K562 (cell line): ENCODE measurements around the gene ANKFN1. TPM values are rescaled to one million over a fixed set of nuclear protein-coding genes. Genes with fewer than 3 reads are reported as not detected.

Experiments used
- ATAC-seq: fragments of 200-7000 bp; cut with Tn5 transposase; 3 replicates; pipeline ENCODE4 v1.9.1; 2020; ENCODE audit warnings: moderate library complexity
- BruUV-seq: library from RNA; stranded (reverse); fragments of 400-500 nt; replicated peaks from 2 replicates; lab custom pipeline; 2021; lab: Mats Ljungman, UMichigan
- CTCF ChIA-PET: fragments of 300-600 bp; formaldehyde crosslinking; extraction: SDS; loops from one replicate; lab custom pipeline; 2021; ENCODE audit warnings: low intra/inter-chr PET ratio; lab: Yijun Ruan, JAX
- POLR2A ChIA-PET: fragments of 300-600, 350-650 bp; sonication (Branson Sonifier 250); formaldehyde crosslinking; extraction: SDS; loops from one replicate; lab custom pipeline; 2021; ENCODE audit warnings: antibody characterized with exemption, inconsistent platforms; lab: Yijun Ruan, JAX
- DNase-seq, 4 experiments: peaks; one replicate each; pipeline versions ENCODE4 v3.0.0 to v3.0.0-alpha.2; 2011 to 2018; ENCODE audit warnings: low spot score in 3 of 4, mixed read lengths in 3 of 4; ENCODE audit errors: extremely low read depth in 1 of 4
- FAIRE-seq: peaks from 2 replicates; lab custom pipeline; 2011; peaks lifted over from hg19 to GRCh38; lab: Jason Lieb, UNC
- H2AFZ ChIP-seq: 2 replicates; pipeline ENCODE4 v1.6.0; 2011; ENCODE audit warnings: low read depth, low read length, control low read depth, inconsistent platforms
- H3K27ac ChIP-seq: fragments of 200-600 bp; 3 replicates; pipeline ENCODE4 v1.8.0; 2011; ENCODE audit warnings: low read depth, mild to moderate bottlenecking, control low read depth, inconsistent platforms, low read length, moderate library complexity, mixed read lengths; ENCODE audit errors: extremely low read depth
- H3K27me3 ChIP-seq, 2 experiments: fragments of 300-600 bp in 1 of 2; 2 replicates in 1 of 2; 3 replicates in 1 of 2; pipeline versions ENCODE4 v1.6.0 to v1.8.0; 2011; ENCODE audit warnings: inconsistent platforms in 2 of 2, low read length in 2 of 2, mild to moderate bottlenecking in 1 of 2, mixed read lengths in 1 of 2, moderate library complexity in 1 of 2; ENCODE audit not compliant: control insufficient read depth in 2 of 2, insufficient read depth in 2 of 2
- H3K36me3 ChIP-seq: fragments of 300-600 bp; 3 replicates; pipeline ENCODE4 v1.8.0; 2011; ENCODE audit warnings: mild to moderate bottlenecking, low read length, inconsistent platforms; ENCODE audit not compliant: control insufficient read depth, insufficient read depth
- H3K4me1 ChIP-seq, 2 experiments: fragments of 200-600 bp in 1 of 2; replicated peaks in 1 of 2; 2 replicates in 1 of 2; 3 replicates in 1 of 2; pipeline versions ENCODE4 v1.5.1 to v1.8.0; 2011; ENCODE audit warnings: inconsistent platforms in 2 of 2, low read length in 2 of 2, mild to moderate bottlenecking in 1 of 2, mixed read lengths in 1 of 2, moderate library complexity in 1 of 2; ENCODE audit not compliant: control insufficient read depth in 2 of 2, insufficient read depth in 2 of 2
- H3K4me2 ChIP-seq: 2 replicates; pipeline ENCODE4 v1.6.1; 2011; ENCODE audit warnings: low read length, control low read depth, inconsistent platforms, mixed read lengths; ENCODE audit not compliant: insufficient read depth
- H3K4me3 ChIP-seq: fragments of 200-600 bp; sonication (generic), shearing (Covaris generic); 2 replicates; pipeline ENCODE4 v1.5.1; 2016; ENCODE audit warnings: control low read depth, inconsistent platforms
- H3K79me2 ChIP-seq: fragments of 200-600 bp; 3 replicates; pipeline ENCODE4 v1.8.0; 2011; ENCODE audit warnings: low read length, inconsistent platforms; ENCODE audit not compliant: control insufficient read depth, insufficient read depth
- H3K9ac ChIP-seq, 2 experiments: 2 replicates each; pipeline versions ENCODE4 v1.6.0 to v1.6.1; 2011; ENCODE audit warnings: low read depth in 2 of 2, low read length in 2 of 2, control low read depth in 1 of 2, inconsistent platforms in 1 of 2, mild to moderate bottlenecking in 1 of 2, mixed read lengths in 1 of 2; ENCODE audit not compliant: insufficient read depth in 1 of 2
- H3K9me1 ChIP-seq: one replicate; pipeline ENCODE4 v1.6.0; 2011; ENCODE audit warnings: inconsistent platforms, mild to moderate bottlenecking, low read length, moderate library complexity; ENCODE audit not compliant: control insufficient read depth, insufficient read depth
- H3K9me3 ChIP-seq: replicated peaks from 2 replicates; pipeline ENCODE4 v1.5.1; 2011; ENCODE audit warnings: low read depth, low read length, inconsistent platforms; ENCODE audit not compliant: control insufficient read depth, insufficient read depth
- H4K20me1 ChIP-seq: replicated peaks from 2 replicates; pipeline ENCODE4 v1.6.1; 2011; ENCODE audit warnings: low read length, inconsistent platforms, mixed read lengths; ENCODE audit not compliant: control insufficient read depth, insufficient read depth
- EHMT2 ChIP-seq: fragments of 450-650 bp; IDR thresholded peaks from 2 replicates; pipeline ENCODE4 v1.6.1; 2018; ENCODE audit warnings: antibody characterized with exemption
- HNRNPLL ChIP-seq: fragments of 200-400 bp; formaldehyde crosslinking; IDR thresholded peaks from 2 replicates; pipeline ENCODE4 v1.6.1; 2017; ENCODE audit warnings: low read length, low read depth, mild to moderate bottlenecking; ENCODE audit not compliant: poor library complexity, severe bottlenecking
- IFI16 ChIP-seq: fragments of 250-450 bp; sonication (Bioruptor Pico); IDR thresholded peaks from 2 replicates; pipeline ENCODE4 v2.1.2; 2022; ENCODE audit warnings: mild to moderate bottlenecking, inconsistent platforms
- L3MBTL2 ChIP-seq: fragments of 450-650 bp; IDR thresholded peaks from 2 replicates; pipeline ENCODE4 v1.6.1; 2016; ENCODE audit warnings: mild to moderate bottlenecking, moderate library complexity
- POLR2G ChIP-seq: fragments of 200-400 bp; formaldehyde crosslinking; IDR thresholded peaks from 2 replicates; pipeline ENCODE4 v1.6.1; 2017; ENCODE audit warnings: low read depth, mild to moderate bottlenecking, antibody characterized with exemption, low read length, moderate library complexity
- YY1 ChIP-seq, 3 experiments: IDR thresholded peaks; 2 replicates each; pipeline ENCODE4 v1.6.1; 2011; ENCODE audit warnings: low read length in 2 of 3, mild to moderate bottlenecking in 2 of 3, moderate library complexity in 2 of 3, borderline replicate concordance in 1 of 3, control low read depth in 1 of 3, low read depth in 1 of 3; ENCODE audit not compliant: insufficient read depth in 3 of 3, insufficient replicate concordance in 2 of 3, control insufficient read depth in 1 of 3, insufficient read length in 1 of 3; ENCODE audit errors: extremely low read depth in 1 of 3
- ZNF212 ChIP-seq: fragments of 450-650 bp; formaldehyde crosslinking; IDR thresholded peaks from 2 replicates; pipeline ENCODE4 v1.4.0; 2020; ENCODE audit warnings: mild to moderate bottlenecking
- ZNF282 ChIP-seq: sonication (generic); formaldehyde crosslinking; IDR thresholded peaks from 2 replicates; pipeline ENCODE4 v1.8.1; 2023; ENCODE audit warnings: missing genetic modification reagents
- ZNF507 ChIP-seq: conservative IDR thresholded peaks from 2 replicates; pipeline ENCODE4 v1.6.1; 2017; ENCODE audit warnings: missing genetic modification characterization, missing compliant biosample characterization
- WGBS: fragments of 100-300 bp; shearing (Covaris generic); methylation state at CpG from one replicate; pipeline ENCODE4 v1.1.6; 2016; ENCODE audit warnings: low coverage, mixed read lengths; ENCODE audit not compliant: insufficient coverage; ENCODE audit errors: missing lambda C conversion rate; 5-methylcytosine and 5-hydroxymethylcytosine counted together
- in situ Hi-C: fragments of 300-500 bp; cut with MboI; formaldehyde crosslinking; loops from 4 replicates; pipeline ENCODE4 v1.15.0; 2018; ENCODE audit warnings: inconsistent platforms, mixed read lengths
- intact Hi-C: fragments of 100-400 bp; cut with micrococcal nuclease; formaldehyde crosslinking; loops from 2 replicates; pipeline ENCODE4 v1.14.2; 2022
- polyA plus RNA-seq, 8 experiments: library from polyadenylated mRNA; depleted of rRNA in 4 of 8; stranded (reverse) in 5 of 8; unstranded in 3 of 8; fragments of >200 nt; fragmentation: Nextera tagmentation in 2 of 8; fragmentation: Illumina TruSeq in 1 of 8; extraction: Ambion mirVana in 2 of 8; extraction: Trizol in 1 of 8; gene quantifications; 2 replicates each; pipeline versions ENCODE4 v1.2.1 to v1.2.3, GENCODE V29; 2011 to 2014; ENCODE audit warnings: inconsistent platforms in 1 of 8, missing spikeins in 1 of 8
- total RNA-seq, 7 experiments: library from RNA; depleted of rRNA in 6 of 7; stranded (reverse); fragments of >200 nt in 6 of 7; fragmentation: Illumina TruSeq in 2 of 7; extraction: Trizol in 2 of 7; gene quantifications; 2 replicates each; pipeline versions ENCODE4 v1.2.1 to v1.2.3, GENCODE V29; 2011 to 2021; ENCODE audit warnings: low replicate concordance in 1 of 7
- TF ChIP-seq, protein P1 (sequence below): sonication (generic); formaldehyde crosslinking; IDR thresholded peaks from 2 replicates; pipeline ENCODE4 v1.4.0; 2020; ENCODE audit warnings: mild to moderate bottlenecking, missing genetic modification reagents
- TF ChIP-seq, protein P2 (sequence below), 3 experiments: IDR thresholded peaks in 2 of 3; conservative IDR thresholded peaks in 1 of 3; 2 replicates each; pipeline ENCODE4 v1.5.1; 2011 to 2012; ENCODE audit warnings: low read length in 3 of 3, mild to moderate bottlenecking in 3 of 3, control low read depth in 2 of 3, improper control_type of control experiment in 1 of 3, inconsistent platforms in 1 of 3, low read depth in 1 of 3, mixed read lengths in 1 of 3, moderate library complexity in 1 of 3; ENCODE audit not compliant: insufficient read depth in 2 of 3
- TF ChIP-seq, protein P3 (sequence below), 2 experiments: fragments of 450-650 bp in 1 of 2; sonication (generic) in 1 of 2; formaldehyde crosslinking; conservative IDR thresholded peaks; 2 replicates each; pipeline versions ENCODE4 v1.4.0 to v1.8.1; 2020 to 2022; ENCODE audit warnings: mild to moderate bottlenecking in 1 of 2, missing genetic modification reagents in 1 of 2
- TF ChIP-seq, protein P4 (sequence below), 3 experiments: fragments of 200-800 bp in 1 of 3; sonication (Bioruptor generic) in 1 of 3; sonication (generic) in 1 of 3; formaldehyde crosslinking in 1 of 3; IDR thresholded peaks; 2 replicates each; pipeline versions ENCODE4 v1.6.1 to v1.8.0; 2016 to 2022; ENCODE audit warnings: mild to moderate bottlenecking in 2 of 3, missing compliant biosample characterization in 2 of 3, missing genetic modification characterization in 2 of 3, missing genetic modification reagents in 1 of 3

The ANKFN1 gene
- total and polyA plus RNA-seq, 9 of the 15 experiments (the other 6 are each of a cell fraction or from before 2014, with no cell fraction given): 0.04 to 0.39 (median 0.15) TPM; not detected in 1

DNA sequence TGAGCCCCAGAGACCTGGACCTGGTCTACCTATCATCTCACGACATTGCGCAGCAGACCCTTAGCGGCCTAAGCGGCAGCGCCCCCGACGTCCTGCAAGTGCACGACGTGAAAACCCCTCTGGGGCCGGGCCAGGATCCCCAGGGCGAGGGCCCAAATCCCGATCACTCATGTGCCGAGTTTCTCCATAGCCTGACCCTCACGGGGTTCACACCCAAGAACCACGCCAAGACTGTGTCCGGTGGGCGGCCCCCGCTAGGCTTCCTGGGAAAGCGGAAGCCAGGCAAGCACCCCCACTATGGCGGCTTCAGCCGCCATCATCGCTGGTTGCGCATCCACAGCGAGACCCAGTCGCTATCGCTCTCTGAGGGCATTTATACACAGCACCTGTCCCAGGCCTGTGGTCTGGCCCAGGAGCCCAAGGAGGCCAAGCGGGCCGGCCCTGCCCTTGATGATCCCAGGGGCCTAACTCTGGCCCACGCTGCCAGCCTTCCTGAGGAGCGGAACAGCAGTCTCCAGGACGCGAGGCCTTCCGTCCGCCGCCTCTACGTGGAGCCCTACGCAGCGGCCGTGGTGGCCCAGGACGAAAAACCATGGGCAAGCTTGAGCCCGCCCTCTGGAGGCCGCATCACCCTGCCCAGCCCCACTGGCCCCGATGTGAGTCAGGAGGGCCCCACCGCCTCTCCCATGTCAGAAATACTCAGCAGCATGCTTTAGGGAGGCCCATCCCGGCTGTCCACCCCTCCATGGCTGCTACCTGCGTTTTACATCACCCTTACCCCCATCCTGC is 357.5 kb downstream of the ANKFN1 start:
- H3K79me2 ChIP-seq: no peaks in the 10 kb centered on the region
- H3K4me3 ChIP-seq: no peak overlapping the region
- H3K9me1 ChIP-seq: no peaks in the 10 kb centered on the region
- no peaks in the 10 kb centered on the region for H4K20me1 ChIP-seq
- DNase-seq (peak in 2 of 4 experiments; percentile 5 to 7), ATAC-seq (peak; percentile 73), FAIRE-seq (no peak)
- peaks cover 4 to 5% of the 10 kb centered on the region in 2 experiments; a peak in 1 of 5 replicates for H3K27me3 ChIP-seq
- in situ Hi-C loops (no loop called here), intact Hi-C loops (no loop called here)
- BruUV-seq: no TSS peak
- H3K9me3 ChIP-seq: no peaks in the 10 kb centered on the region
- 17% methylated on average over 39 of the region's 46 CpGs for WGBS
- peaks cover 0 to 9% of the 10 kb centered on the region in 2 experiments; a peak in 1 of 5 replicates for H3K4me1 ChIP-seq
- no peak overlapping the region for H3K9ac ChIP-seq
- peak overlapping the region; percentile 16 for H2AFZ ChIP-seq
- no peaks in the 10 kb centered on the region for H3K36me3 ChIP-seq
- ChIA-PET CTCF (no interaction called here), POLR2A (no interaction called here)
- H3K4me2 ChIP-seq: no peak overlapping the region; the same call in 1 of the 2 replicates
- H3K27ac ChIP-seq: no peak overlapping the region
- TF ChIP-seq, protein P1, sequence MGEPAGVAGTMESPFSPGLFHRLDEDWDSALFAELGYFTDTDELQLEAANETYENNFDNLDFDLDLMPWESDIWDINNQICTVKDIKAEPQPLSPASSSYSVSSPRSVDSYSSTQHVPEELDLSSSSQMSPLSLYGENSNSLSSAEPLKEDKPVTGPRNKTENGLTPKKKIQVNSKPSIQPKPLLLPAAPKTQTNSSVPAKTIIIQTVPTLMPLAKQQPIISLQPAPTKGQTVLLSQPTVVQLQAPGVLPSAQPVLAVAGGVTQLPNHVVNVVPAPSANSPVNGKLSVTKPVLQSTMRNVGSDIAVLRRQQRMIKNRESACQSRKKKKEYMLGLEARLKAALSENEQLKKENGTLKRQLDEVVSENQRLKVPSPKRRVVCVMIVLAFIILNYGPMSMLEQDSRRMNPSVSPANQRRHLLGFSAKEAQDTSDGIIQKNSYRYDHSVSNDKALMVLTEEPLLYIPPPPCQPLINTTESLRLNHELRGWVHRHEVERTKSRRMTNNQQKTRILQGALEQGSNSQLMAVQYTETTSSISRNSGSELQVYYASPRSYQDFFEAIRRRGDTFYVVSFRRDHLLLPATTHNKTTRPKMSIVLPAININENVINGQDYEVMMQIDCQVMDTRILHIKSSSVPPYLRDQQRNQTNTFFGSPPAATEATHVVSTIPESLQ: no peak
- TF ChIP-seq, protein P2, sequence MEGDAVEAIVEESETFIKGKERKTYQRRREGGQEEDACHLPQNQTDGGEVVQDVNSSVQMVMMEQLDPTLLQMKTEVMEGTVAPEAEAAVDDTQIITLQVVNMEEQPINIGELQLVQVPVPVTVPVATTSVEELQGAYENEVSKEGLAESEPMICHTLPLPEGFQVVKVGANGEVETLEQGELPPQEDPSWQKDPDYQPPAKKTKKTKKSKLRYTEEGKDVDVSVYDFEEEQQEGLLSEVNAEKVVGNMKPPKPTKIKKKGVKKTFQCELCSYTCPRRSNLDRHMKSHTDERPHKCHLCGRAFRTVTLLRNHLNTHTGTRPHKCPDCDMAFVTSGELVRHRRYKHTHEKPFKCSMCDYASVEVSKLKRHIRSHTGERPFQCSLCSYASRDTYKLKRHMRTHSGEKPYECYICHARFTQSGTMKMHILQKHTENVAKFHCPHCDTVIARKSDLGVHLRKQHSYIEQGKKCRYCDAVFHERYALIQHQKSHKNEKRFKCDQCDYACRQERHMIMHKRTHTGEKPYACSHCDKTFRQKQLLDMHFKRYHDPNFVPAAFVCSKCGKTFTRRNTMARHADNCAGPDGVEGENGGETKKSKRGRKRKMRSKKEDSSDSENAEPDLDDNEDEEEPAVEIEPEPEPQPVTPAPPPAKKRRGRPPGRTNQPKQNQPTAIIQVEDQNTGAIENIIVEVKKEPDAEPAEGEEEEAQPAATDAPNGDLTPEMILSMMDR (IDR thresholded peaks at IDR 0.05 in 2 of 3, conservative IDR thresholded peaks at IDR 0.05 in 1 of 3; ENCODE audit: insufficient read depth in 2 of 3, low read depth in 1 of 3, low read length in 3 of 3): peak in 1 of 3 experiments; percentile 44; a peak in 2 of 6 replicates
- TF ChIP-seq, protein P3, sequence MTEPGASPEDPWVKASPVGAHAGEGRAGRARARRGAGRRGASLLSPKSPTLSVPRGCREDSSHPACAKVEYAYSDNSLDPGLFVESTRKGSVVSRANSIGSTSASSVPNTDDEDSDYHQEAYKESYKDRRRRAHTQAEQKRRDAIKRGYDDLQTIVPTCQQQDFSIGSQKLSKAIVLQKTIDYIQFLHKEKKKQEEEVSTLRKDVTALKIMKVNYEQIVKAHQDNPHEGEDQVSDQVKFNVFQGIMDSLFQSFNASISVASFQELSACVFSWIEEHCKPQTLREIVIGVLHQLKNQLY (CRISPR knock-in tag; conservative IDR thresholded peaks at IDR 0.05): no peak
- TF ChIP-seq IFI16 (CRISPR knock-in tag) (no peak), ZNF282 (CRISPR knock-in tag) (no peak), HNRNPLL (peak; percentile 48), ZNF507 (no peak), L3MBTL2 (peak; percentile 52; the same call in 1 of the 2 replicates), POLR2G (0 out of 2 replicates have a peak, but pooled peaks have one; percentile 18), EHMT2 (peak; percentile 13; the same call in 1 of the 2 replicates), ZNF212 (CRISPR knock-in tag) (no peak), YY1 (IDR thresholded peaks at IDR 0.05; ENCODE audit: borderline replicate concordance in 1 of 3, control insufficient read depth in 1 of 3, extremely low read depth in 1 of 3, insufficient read depth in 3 of 3, insufficient read length in 1 of 3, insufficient replicate concordance in 2 of 3, low read depth in 1 of 3, low read length in 2 of 3) (peak in 1 of 3 experiments; percentile 77)
- TF ChIP-seq, protein P4, sequence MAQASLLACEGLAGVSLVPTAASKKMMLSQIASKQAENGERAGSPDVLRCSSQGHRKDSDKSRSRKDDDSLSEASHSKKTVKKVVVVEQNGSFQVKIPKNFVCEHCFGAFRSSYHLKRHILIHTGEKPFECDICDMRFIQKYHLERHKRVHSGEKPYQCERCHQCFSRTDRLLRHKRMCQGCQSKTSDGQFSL (CRISPR knock-in tag; IDR thresholded peaks at IDR 0.05): no peak
- TF ChIP-seq, protein P4 (tag; IDR thresholded peaks at IDR 0.05): 0 out of 4 replicates have a peak, but pooled peaks of 1 of the 2 experiments have one; percentile 37
